Mucosa of gallbladder (tissue), 1 donor: ENCODE results near the gene ACAT1. TPM values are rescaled to one million over a fixed set of nuclear protein-coding genes. Genes with fewer than 3 reads are reported as not detected.
"Not testable (repeated sequence)": the region's sequence is repeated elsewhere in the genome, so short reads cannot be mapped to it uniquely, and the experiment has no call there.

ENCODE experiments used
- DNase-seq: peaks from one replicate; pipeline ENCODE4 v3.0.0-alpha.2; 2020; ENCODE audit warnings: low spot score
- total RNA-seq: library from RNA; stranded (reverse); gene quantifications from one replicate; pipeline ENCODE4 v1.2.1, GENCODE V29; 2021
- donor health status: DM: no; HTN: no; CAD: no.

Gene ACAT1
- 34.3 TPM for total RNA-seq

DNA sequence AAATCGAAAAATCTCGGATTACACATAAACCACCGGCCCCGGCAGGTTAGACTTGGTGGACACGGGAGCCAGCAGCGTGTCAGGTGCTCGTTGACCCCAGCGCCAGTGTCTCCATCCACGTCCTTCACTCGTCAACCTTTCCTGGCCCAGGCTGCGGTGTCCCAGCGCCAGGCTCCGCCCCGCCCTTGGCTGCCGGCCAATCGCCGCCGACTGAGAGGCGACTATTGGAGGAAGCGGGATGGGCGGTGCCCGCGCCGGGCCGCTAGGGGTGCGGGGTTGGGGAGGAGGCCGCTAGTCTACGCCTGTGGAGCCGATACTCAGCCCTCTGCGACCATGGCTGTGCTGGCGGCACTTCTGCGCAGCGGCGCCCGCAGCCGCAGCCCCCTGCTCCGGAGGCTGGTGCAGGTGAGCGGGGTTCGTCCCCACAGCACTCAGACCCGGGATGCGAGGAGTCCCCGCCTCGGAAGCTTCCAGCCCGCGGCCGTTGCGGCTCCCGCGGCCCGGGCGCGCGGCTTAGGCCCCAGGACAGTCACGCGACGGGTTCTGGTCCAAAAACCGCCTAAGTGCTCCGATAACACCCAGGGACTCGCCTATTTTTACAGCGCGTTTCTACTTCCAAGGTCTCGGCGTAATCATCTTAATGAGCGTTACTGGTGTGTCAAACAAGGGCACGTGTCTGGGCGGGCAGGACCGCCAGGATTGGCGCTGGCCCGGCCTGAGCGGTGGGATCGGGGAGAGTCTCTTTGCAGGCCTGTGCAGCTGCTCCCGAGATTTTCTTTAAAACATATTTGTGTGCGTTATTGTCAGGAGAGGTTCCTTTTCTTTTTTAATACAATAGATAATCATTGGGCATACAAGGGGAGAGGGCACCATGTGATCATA is at the start of gene ACAT1:
ACAT1 (plus strand) TSS at position 294 of the 882 bp plus-strand sequence; CDS start at position 334, 40 bp downstream.
- DNase-seq, result peak; percentile 95

DNA sequence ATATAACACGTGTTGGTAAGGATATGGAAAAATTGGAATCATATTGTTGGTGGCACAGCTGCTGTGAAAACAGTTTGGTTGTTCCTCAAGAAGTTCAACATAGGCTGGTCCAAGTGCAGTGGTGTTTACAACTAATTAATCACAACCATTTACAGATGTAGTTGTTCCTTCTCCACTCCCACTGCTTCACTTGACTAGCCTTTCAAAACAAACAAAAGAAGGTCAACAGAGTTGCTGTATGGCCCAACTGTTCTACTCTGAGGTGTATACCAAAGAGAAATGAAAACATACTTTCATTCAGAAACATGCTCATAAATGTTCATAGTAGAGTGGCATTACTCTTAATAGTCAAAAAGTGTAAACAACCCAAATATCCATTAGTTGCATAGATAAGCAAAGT is 36.6 kb upstream of the ACAT1 start:
- no peak for DNase-seq

- no peak for DNase-seq
These were observed 35.7 kb upstream of the ACAT1 start for GRCh38 chr11:108085672-108086071.

GRCh38 chr11:108092134-108092533 is 29.2 kb upstream of the ACAT1 start:
- no peak for DNase-seq

DNA sequence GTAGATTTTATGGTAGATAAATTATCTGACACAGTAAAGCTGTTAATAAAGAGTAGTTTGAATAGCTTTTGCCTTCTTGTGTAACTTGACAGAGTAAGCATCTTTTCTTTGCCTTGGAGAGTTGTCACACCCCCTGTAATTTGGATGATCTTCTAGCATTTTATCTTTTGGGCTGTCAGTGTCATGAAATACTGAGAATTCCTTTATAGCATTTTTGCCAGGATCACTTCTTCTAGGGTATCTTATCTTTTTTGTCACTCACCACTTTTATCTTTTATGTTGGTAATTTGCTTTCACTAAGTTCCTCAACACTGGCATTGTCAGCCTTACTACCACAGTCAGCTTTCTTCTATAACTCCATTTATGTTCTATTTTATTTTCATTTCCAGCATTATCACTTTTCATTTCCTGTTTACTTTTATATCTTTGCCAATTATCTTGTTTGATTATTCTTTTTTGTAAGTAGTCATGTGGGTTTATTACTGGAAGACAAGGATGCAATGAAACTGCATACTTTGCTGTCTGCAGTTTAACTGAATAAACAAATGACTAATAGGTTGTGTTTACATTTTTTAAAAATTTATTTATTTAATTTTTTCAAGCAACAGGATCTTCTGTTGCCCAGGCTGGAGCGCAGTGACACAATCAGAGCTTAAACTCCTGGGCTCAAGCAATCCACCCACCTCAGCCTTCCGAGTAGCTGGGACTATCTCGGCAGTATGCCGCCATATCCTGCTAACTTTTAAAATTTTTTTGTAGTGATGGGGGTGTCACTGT is 28.1 kb upstream of the ACAT1 start:
- no peak for DNase-seq

GRCh38 chr11:108097179-108097578 is 24.2 kb upstream of the ACAT1 start:
- DNase-seq, result no peak

- no peak for DNase-seq
These were observed 20.1 kb upstream of the ACAT1 start for GRCh38 chr11:108101090-108101775.

- no peak for DNase-seq
These were observed 10.2 kb upstream of the ACAT1 start for GRCh38 chr11:108111126-108111525.

GRCh38 chr11:108112057-108112456 is 9.3 kb upstream of the ACAT1 start:
- no peak for DNase-seq

DNA sequence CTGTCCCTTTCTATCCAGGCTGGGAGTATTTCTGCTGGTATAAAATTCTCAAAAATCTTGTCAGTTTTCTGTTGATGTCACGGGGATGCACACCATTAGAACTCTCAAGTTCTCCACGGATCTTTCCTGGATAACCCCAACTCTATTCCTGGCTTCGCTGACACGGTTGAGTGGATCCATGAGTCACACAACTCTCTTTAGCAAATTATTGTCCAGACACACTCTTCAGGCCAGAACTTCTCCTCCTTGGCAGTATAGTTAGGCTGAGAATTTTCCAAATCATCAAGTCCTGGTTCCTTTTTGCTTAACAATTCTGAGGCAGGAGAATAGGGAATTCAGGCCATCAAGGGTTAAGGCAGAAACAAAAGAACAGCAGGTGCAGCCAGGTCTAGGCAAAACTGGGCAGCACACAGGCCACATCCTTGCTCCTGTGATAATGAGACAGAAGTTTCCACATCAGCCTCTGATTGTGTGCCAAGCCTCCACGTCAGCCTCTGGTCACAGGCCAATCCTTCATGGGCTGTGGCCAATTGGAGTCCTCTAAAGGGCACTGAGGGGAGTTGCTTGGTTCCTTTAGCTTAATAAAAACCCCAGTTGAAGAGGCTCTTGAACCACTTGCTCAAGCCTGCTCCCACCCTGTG is 5.7 kb upstream of the ACAT1 start:
- peak; percentile 87 for DNase-seq

GRCh38 chr11:108117746-108118371 is 3.5 kb upstream of the ACAT1 start:
- no peak for DNase-seq

DNA sequence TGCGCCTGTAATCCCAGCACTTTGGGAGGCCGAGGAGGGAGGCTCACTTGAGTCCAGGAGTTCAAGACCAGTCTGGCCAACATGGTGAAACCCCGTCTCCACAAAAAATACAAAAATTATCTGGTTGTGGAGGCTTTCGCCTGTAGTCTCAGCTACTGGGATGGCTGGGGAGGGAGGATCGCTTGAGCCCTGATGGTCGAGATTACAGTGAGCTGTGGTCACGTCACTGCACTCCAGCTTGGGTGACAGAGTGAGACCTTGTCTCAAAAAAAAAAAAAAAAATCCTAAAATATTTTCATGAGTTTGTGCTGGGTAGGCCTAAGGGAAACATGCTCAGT is 462 bp upstream of the ACAT1 start:
- DNase-seq, result not testable (repeated sequence)

GRCh38 chr11:108122166-108122628 is 830 bp downstream of the ACAT1 start:
- no peak for DNase-seq

DNA sequence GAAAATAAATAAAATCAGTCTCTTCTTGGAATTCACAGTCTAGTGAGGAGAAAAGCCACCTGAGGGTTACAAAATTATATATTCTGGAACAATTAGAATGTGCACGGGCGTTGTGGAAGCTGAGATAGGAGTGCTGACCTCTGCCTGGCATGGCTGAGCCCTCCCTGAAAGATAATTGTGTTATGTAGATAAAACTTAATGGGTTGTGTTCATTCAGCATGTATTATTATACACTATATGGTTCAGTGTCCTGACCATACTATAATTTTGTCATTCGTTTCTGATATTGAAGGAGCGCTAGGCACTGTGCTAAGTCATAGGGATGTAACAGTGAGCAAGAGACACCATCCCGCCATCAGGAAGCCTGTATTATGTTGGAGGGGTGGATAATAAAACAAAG is 3.7 kb downstream of the ACAT1 start:
- no peak for DNase-seq

DNA sequence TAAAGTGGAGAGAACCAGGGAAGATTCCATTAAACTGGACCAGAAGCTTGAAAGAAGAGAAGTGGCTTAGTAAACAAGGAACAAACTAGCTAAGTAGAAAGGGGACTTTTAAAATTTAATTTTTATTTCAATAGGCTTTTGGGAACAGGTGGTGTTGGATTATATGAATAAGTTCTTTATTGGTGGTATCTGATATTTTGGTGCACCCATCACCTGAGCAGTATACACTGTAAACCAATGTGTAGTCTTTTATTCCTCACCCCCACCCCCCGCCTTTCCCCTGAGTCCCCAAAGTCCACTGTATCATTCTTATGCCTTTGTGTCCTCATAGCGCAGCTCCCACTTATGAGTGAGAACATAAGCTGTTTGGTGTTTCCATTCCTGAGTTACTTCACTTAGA is 7.4 kb downstream of the ACAT1 start:
- no peak for DNase-seq

DNA sequence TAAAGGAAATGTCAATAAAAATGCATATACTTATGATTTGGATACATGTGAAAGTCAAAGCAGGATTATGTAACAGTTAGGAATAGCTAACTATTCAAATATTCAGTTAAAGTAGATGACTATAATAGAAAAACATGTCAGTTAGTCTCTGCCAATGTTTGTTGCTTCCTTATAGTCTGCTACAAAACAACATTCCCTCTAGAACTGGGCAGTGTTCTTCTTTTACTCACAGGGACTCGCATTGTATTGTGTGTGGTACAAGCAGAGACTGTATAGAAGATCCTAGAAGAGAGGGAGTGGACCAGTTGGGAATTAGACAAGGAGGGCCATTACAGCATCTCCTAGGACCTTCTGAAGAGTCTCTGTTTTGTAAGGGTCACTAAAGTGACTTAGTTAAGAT is 10.6 kb downstream of the ACAT1 start:
- no peak for DNase-seq

- DNase-seq, result not testable (repeated sequence)
These were observed 11.7 kb downstream of the ACAT1 start for GRCh38 chr11:108132993-108133538.

- DNase-seq, result no peak
These were observed 14.6 kb downstream of the ACAT1 start for GRCh38 chr11:108135845-108136544.

DNA sequence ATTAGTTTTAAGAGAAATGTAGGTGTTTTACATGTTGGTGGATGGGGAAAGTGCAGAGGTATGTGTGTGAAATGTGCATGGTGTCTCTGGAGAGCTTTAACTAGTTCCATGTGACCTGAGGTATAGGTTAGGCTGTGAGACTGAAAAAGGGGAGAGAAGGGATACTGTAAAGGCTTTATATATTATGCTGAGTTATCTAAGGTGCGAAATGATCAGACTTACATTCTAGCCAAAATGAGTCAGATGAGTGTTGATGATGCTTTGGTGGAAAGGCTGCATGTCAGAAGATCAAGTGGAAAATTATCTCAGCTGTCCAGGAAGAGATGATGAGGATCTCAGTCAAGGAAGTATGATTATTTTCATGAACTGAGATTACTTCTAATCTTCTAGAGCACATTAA is 15.8 kb downstream of the ACAT1 start:
- no peak for DNase-seq

DNA sequence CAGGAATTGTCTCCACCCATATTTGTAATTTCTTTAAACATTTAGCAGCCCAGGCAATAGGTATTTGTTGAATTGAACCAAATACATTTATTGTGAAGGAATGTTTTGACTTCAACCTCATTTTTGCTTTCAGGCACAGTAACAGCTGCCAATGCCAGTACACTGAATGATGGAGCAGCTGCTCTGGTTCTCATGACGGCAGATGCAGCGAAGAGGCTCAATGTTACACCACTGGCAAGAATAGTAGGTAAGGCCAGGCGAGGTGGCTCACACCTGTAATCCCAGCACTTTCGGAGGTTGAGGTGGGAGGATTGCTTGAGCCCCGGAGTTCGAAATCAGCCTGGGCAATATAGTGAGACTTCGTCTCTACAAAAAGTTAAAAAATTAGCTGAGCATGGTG is 20.9 kb downstream of the ACAT1 start:
- DNase-seq, result no peak
